ENCODE measurements around the gene CLEC3A.

CLEC3A gene

DNA sequence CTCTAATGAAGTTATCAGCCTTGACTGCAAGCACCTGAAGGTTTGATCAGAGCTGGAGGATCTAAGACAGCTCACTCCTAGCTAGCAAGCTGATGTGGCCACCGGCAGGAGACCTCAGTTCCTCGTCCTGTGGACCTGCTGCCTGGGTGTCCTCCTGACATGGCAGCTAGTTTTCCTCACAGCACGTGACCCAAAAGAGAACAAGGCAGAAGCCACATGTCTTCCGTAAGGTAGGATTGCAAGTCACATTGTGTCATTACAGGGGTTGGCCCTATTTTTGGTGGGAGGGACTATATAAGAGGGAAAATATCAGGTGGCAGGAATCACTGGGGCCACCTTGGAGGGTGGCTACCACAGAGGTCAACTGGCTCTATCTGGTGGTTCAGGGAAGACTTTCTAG lies 59.0 kb downstream of the CLEC3A start:
- TF ChIP-seq, protein P1, sequence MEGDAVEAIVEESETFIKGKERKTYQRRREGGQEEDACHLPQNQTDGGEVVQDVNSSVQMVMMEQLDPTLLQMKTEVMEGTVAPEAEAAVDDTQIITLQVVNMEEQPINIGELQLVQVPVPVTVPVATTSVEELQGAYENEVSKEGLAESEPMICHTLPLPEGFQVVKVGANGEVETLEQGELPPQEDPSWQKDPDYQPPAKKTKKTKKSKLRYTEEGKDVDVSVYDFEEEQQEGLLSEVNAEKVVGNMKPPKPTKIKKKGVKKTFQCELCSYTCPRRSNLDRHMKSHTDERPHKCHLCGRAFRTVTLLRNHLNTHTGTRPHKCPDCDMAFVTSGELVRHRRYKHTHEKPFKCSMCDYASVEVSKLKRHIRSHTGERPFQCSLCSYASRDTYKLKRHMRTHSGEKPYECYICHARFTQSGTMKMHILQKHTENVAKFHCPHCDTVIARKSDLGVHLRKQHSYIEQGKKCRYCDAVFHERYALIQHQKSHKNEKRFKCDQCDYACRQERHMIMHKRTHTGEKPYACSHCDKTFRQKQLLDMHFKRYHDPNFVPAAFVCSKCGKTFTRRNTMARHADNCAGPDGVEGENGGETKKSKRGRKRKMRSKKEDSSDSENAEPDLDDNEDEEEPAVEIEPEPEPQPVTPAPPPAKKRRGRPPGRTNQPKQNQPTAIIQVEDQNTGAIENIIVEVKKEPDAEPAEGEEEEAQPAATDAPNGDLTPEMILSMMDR (IDR thresholded peaks at IDR 0.05; ENCODE audit: low read depth, low read length): no peak
- no peak overlapping the region for H3K4me3 ChIP-seq (ENCODE audit: low read depth, low read length)
